Naive thymus-derived CD4-positive, alpha-beta T cell (primary cell): ENCODE data around the gene CBS. TPM values are rescaled to one million over a fixed set of nuclear protein-coding genes. Genes with fewer than 3 reads are reported as not detected.
"Not testable (repeated sequence)": the region's sequence is repeated elsewhere in the genome, so short reads cannot be mapped to it uniquely, and the experiment has no call there.

Source experiments
- ATAC-seq: fragments of 150-1000 bp; cut with Tn5 transposase; 2 replicates; pipeline ENCODE4 v1.10.0; 2021; ENCODE audit warnings: mild to moderate bottlenecking, moderate library complexity
- CTCF ChIA-PET: fragments of 350-600 bp; sonication (Branson Sonifier 250); formaldehyde crosslinking; loops from one replicate; lab custom pipeline; 2021; ENCODE audit warnings: antibody characterized with exemption; lab: Charles Lee
- POLR2A ChIA-PET: fragments of 350-600 bp; sonication (Branson Sonifier 250); formaldehyde crosslinking; loops from one replicate; lab custom pipeline; 2021; ENCODE audit warnings: antibody characterized with exemption, inconsistent platforms; lab: Charles Lee
- DNase-seq, 9 donors: peaks; one replicate each; pipeline versions ENCODE4 v3.0.0 to v3.0.0-alpha.2; 2020 to 2022; ENCODE audit warnings: mixed read lengths in 1 of 9
- H3K27ac ChIP-seq: one replicate; pipeline ENCODE4 v1.7.0; 2013; ENCODE audit warnings: mild to moderate bottlenecking, low read depth, low read length, moderate library complexity
- H3K27me3 ChIP-seq, 2 donors: one replicate each; pipeline ENCODE4 v1.7.0; 2013; ENCODE audit warnings: low read length in 2 of 2, mild to moderate bottlenecking in 2 of 2, moderate library complexity in 2 of 2; ENCODE audit not compliant: control insufficient read depth in 2 of 2, insufficient read depth in 2 of 2
- H3K36me3 ChIP-seq, 3 experiments: 1 replicate in 2 of 3; 2 replicates in 1 of 3; pipeline ENCODE4 v1.7.0; 2013; ENCODE audit warnings: low read length in 3 of 3, mild to moderate bottlenecking in 3 of 3, moderate library complexity in 1 of 3; ENCODE audit not compliant: insufficient read depth in 3 of 3, control insufficient read depth in 2 of 3
- H3K4me1 ChIP-seq, 2 donors: one replicate each; pipeline ENCODE4 v1.7.0; 2013; ENCODE audit warnings: low read length in 2 of 2, mild to moderate bottlenecking in 2 of 2, moderate library complexity in 1 of 2; ENCODE audit not compliant: control insufficient read depth in 2 of 2, insufficient read depth in 2 of 2
- H3K4me3 ChIP-seq: 2 replicates; pipeline ENCODE4 v1.7.0; 2013; ENCODE audit warnings: mild to moderate bottlenecking, low read length
- H3K9me3 ChIP-seq, 3 experiments: 1 replicate in 2 of 3; 2 replicates in 1 of 3; pipeline ENCODE4 v1.7.0; 2013; ENCODE audit warnings: low read length in 3 of 3; ENCODE audit not compliant: control insufficient read depth in 2 of 3
- H3K27ac Mint-ChIP-seq, 9 donors: one replicate each; pipeline ENCODE4 v1.8.0; 2020 to 2022; ENCODE audit warnings: mixed read lengths in 9 of 9, mild to moderate bottlenecking in 8 of 9, moderate library complexity in 5 of 9, inconsistent platforms in 2 of 9
- H3K27me3 Mint-ChIP-seq, 5 donors: one replicate each; pipeline ENCODE4 v1.8.0; 2021 to 2022; ENCODE audit warnings: mixed read lengths in 5 of 5, mild to moderate bottlenecking in 1 of 5
- H3K36me3 Mint-ChIP-seq, 5 donors: one replicate each; pipeline ENCODE4 v1.8.0; 2020 to 2022; ENCODE audit warnings: mixed read lengths in 5 of 5, mild to moderate bottlenecking in 3 of 5, inconsistent platforms in 1 of 5
- H3K4me1 Mint-ChIP-seq, 7 donors: one replicate each; pipeline ENCODE4 v1.8.0; 2020 to 2022; ENCODE audit warnings: mixed read lengths in 7 of 7, mild to moderate bottlenecking in 3 of 7, inconsistent platforms in 1 of 7
- H3K4me3 Mint-ChIP-seq, 10 donors: one replicate each; pipeline ENCODE4 v1.8.0; 2020 to 2022; ENCODE audit warnings: mild to moderate bottlenecking in 10 of 10, mixed read lengths in 10 of 10, moderate library complexity in 6 of 10, inconsistent platforms in 2 of 10
- H3K9me3 Mint-ChIP-seq, 11 donors: one replicate each; pipeline ENCODE4 v1.8.0; 2020 to 2022; ENCODE audit warnings: mixed read lengths in 11 of 11, mild to moderate bottlenecking in 4 of 11, inconsistent platforms in 1 of 11, moderate library complexity in 1 of 11
- intact Hi-C, 2 donors: fragments of 100-400 bp; cut with micrococcal nuclease; formaldehyde crosslinking; loops; one replicate each; pipeline ENCODE4 v1.15.1; 2023
- polyA plus RNA-seq, 2 donors: library from polyadenylated mRNA; unstranded; fragments of 300-500 nt; fragmentation: Illumina TruSeq; gene quantifications; one replicate each; pipeline ENCODE4 v1.2.3, GENCODE V29; 2021
- total RNA-seq, 6 experiments: library from RNA in 5 of 6; stranded (reverse) in 5 of 6; gene quantifications; 1 replicate in 5 of 6; 2 replicates in 1 of 6; pipeline ENCODE4 v1.2.3 and lab custom pipeline; 2021 to 2026

CBS gene
- total and polyA plus RNA-seq, 7 experiments from 2014 or later, result 0.40 to 21.2 (median 0.88) TPM; not detected in 4

GRCh38 chr21:43045876-43046821, 29.5 kb downstream of the CBS start:
- H3K9me3 Mint-ChIP-seq, H3K4me1 ChIP-seq, POLR2A ChIA-PET, intact Hi-C loops, H3K4me3 ChIP-seq, H3K27me3 Mint-ChIP-seq, CTCF ChIA-PET, H3K36me3 Mint-ChIP-seq, H3K27me3 ChIP-seq, H3K36me3 ChIP-seq, H3K9me3 ChIP-seq, H3K27ac ChIP-seq: not testable (repeated sequence)
- ATAC-seq (peak; percentile 45), DNase-seq (peak in 1 of 9 donors; percentile 8)
- Mint-ChIP-seq H3K4me1 (peaks cover 4 to 12% (median 6%) of the 10 kb centered on the region in 7 donors), H3K27ac (peak overlapping the region in 6 of 9 donors; percentile 18 to 88 (median 76)), H3K4me3 (peak overlapping the region in 7 of 10 donors; percentile 25 to 83 (median 73))

GRCh38 chr21:43045165-43045875, 30.3 kb downstream of the CBS start:
- H3K9me3 Mint-ChIP-seq, H3K36me3 ChIP-seq, POLR2A ChIA-PET, H3K9me3 ChIP-seq, H3K27me3 ChIP-seq, H3K4me1 ChIP-seq, intact Hi-C loops, H3K27ac ChIP-seq, H3K27me3 Mint-ChIP-seq, H3K4me3 ChIP-seq, CTCF ChIA-PET, H3K36me3 Mint-ChIP-seq: not testable (repeated sequence)
- peak; percentile 69 for ATAC-seq
- peak in 6 of 9 donors; percentile 1 to 36 (median 21) for DNase-seq
- Mint-ChIP-seq H3K27ac (peak overlapping the region; percentile 80 to 97 (median 90)), H3K4me3 (peak overlapping the region in 8 of 10 donors; percentile 69 to 87 (median 82)), H3K4me1 (peaks cover 4 to 12% (median 6%) of the 10 kb centered on the region in 7 donors)

- H3K27ac Mint-ChIP-seq, DNase-seq, H3K9me3 Mint-ChIP-seq, H3K9me3 ChIP-seq, H3K4me3 ChIP-seq, H3K4me3 Mint-ChIP-seq, intact Hi-C loops, H3K27me3 Mint-ChIP-seq, H3K36me3 ChIP-seq, CTCF ChIA-PET, POLR2A ChIA-PET, ATAC-seq, H3K4me1 ChIP-seq, H3K27me3 ChIP-seq, H3K27ac ChIP-seq, H3K36me3 Mint-ChIP-seq: not testable (repeated sequence)
- peaks cover 4 to 12% (median 6%) of the 10 kb centered on the region in 7 donors for H3K4me1 Mint-ChIP-seq
These were observed 31.1 kb downstream of the CBS start for GRCh38 chr21:43044547-43044946.

GRCh38 chr21:43043291-43043690, 32.3 kb downstream of the CBS start:
- H3K27me3 ChIP-seq, H3K36me3 ChIP-seq, H3K4me3 ChIP-seq, DNase-seq, H3K9me3 ChIP-seq, H3K27ac ChIP-seq, H3K9me3 Mint-ChIP-seq, H3K36me3 Mint-ChIP-seq, H3K4me3 Mint-ChIP-seq, H3K27me3 Mint-ChIP-seq, ATAC-seq, H3K4me1 ChIP-seq, POLR2A ChIA-PET, intact Hi-C loops, CTCF ChIA-PET: not testable (repeated sequence)
- H3K27ac Mint-ChIP-seq, result peak overlapping the region in 4 of 9 donors; percentile 25 to 53 (median 30)
- H3K4me1 Mint-ChIP-seq, result peaks cover 4 to 12% (median 6%) of the 10 kb centered on the region in 7 donors

- H3K27me3 ChIP-seq, ATAC-seq, H3K27ac Mint-ChIP-seq, intact Hi-C loops, POLR2A ChIA-PET, H3K27ac ChIP-seq, H3K9me3 ChIP-seq, H3K27me3 Mint-ChIP-seq, H3K4me3 ChIP-seq, H3K4me3 Mint-ChIP-seq, H3K4me1 ChIP-seq, DNase-seq, H3K36me3 Mint-ChIP-seq, H3K9me3 Mint-ChIP-seq, CTCF ChIA-PET, H3K36me3 ChIP-seq: not testable (repeated sequence)
- peaks cover 4 to 12% (median 6%) of the 10 kb centered on the region in 7 donors for H3K4me1 Mint-ChIP-seq
These were observed 33.5 kb downstream of the CBS start for GRCh38 chr21:43042169-43042568.

GRCh38 chr21:43038659-43039044, 37.0 kb downstream of the CBS start:
- H3K27me3 ChIP-seq, H3K36me3 Mint-ChIP-seq, H3K27ac ChIP-seq, H3K4me1 Mint-ChIP-seq, DNase-seq, H3K36me3 ChIP-seq, H3K4me3 ChIP-seq, POLR2A ChIA-PET, intact Hi-C loops, ATAC-seq, CTCF ChIA-PET, H3K27me3 Mint-ChIP-seq, H3K9me3 ChIP-seq, H3K4me1 ChIP-seq, H3K9me3 Mint-ChIP-seq, H3K4me3 Mint-ChIP-seq: not testable (repeated sequence)
- H3K27ac Mint-ChIP-seq, result peak overlapping the region in 1 of 9 donors; percentile 25
